Measurements from ENCODE around the gene SPATA13.
"Not testable (repeated sequence)": the region's sequence is repeated elsewhere in the genome, so short reads cannot be mapped to it uniquely, and the experiment has no call there.

Gene SPATA13

GRCh38 chr13:24185591-24186232 is 25.2 kb downstream of the SPATA13 start:
- no peak for TF ChIP-seq ZNF274 (IDR thresholded peaks at IDR 0.05; ENCODE audit: low read depth, low read length)

DNA sequence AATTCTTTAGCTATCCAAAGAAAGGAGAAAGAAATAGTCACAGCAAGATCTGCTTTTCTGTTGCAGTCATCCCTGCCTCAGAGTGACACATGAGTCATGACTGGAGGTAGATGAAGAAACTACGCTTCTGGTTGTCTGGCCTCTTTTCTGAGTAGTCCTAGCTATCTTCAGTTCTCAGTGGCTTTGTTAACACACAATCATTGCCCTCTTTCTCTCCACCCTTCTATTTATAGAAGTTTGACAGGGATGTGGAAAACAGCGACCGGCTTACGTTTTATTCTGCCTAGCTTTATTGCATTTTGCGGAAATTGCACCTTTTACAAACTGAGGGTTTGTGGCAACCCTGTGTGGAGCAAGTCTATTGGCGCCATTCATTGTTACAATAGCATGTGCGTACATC is 26.7 kb downstream of the SPATA13 start:
- H3K4me3 ChIP-seq (ENCODE audit: low read length), result no peak overlapping the region
- no peak for TF ChIP-seq ZNF274 (IDR thresholded peaks at IDR 0.05; ENCODE audit: low read depth, low read length)

More at GRCh38 chr13:24185591-24186232, 25.2 kb downstream of the SPATA13 start:
- H3K4me3 ChIP-seq (ENCODE audit: low read length), result no peak overlapping the region

- TF ChIP-seq ZNF274 (IDR thresholded peaks at IDR 0.05; ENCODE audit: low read depth, low read length), result no peak
- H3K4me3 ChIP-seq (ENCODE audit: low read length), result no peak overlapping the region
Measured at GRCh38 chr13:24192057-24192810, 31.7 kb downstream of the SPATA13 start.

DNA sequence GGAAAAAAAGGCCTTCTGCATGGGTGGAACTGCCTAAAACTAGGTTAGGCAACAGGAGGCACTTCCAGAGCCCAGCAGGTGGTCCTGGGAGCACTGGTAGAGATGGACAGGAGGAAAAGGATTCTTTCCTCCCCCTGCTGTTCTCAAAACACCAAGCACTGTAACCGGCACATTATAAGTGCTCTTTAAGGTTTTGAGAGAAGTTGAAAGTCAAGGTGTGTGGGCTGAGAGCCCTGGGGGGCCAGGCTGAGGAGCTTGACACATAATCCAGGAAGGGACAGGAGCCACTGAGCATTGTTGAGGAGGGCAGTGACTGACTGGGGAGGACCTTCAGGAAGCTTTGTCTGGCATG is 32.3 kb downstream of the SPATA13 start:
- H3K4me3 ChIP-seq (ENCODE audit: low read length), result no peak overlapping the region
- TF ChIP-seq ZNF274 (IDR thresholded peaks at IDR 0.05; ENCODE audit: low read depth, low read length), result no peak

DNA sequence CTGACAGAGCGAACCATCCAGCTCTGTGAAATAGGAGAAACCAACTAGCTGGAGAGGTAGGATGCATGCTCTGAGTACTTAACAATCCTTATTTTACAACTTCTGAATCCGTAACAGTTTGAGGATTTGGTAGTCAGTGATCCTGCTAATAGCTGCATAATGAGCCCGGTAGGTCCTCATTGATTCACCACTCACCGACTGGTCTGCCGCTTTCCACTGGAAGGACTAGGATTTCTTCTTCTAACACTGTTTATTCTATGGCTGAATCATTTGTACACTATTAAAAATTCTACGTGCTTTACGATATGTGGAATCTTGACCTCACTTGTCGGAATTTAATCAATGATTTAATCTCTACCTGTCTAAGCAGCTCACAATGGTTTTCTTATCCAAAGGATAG is 33.9 kb downstream of the SPATA13 start:
- TF ChIP-seq ZNF274 (IDR thresholded peaks at IDR 0.05; ENCODE audit: low read depth, low read length), result no peak
- H3K4me3 ChIP-seq (ENCODE audit: low read length), result no peak overlapping the region

DNA sequence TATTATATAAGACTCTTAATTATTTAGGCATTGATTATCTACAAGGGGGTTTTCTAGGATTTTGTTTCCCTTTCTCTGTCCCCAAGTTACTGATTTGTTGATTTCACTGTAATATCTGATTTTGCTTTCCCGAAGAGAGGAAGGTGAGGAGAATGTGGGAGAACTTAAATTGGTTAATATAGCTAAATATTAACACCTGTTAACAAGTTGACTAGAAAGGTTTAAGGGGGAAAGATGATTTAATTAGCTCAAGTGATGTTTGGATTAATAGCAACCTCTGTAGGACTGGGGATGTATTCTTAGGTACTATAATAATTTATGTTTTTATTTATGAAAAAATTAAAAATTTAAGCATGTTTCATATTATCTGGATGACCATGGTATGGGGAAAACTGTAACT is 35.1 kb downstream of the SPATA13 start:
- H3K4me3 ChIP-seq (ENCODE audit: low read length), result no peak overlapping the region
- TF ChIP-seq ZNF274 (IDR thresholded peaks at IDR 0.05; ENCODE audit: low read depth, low read length), result no peak

DNA sequence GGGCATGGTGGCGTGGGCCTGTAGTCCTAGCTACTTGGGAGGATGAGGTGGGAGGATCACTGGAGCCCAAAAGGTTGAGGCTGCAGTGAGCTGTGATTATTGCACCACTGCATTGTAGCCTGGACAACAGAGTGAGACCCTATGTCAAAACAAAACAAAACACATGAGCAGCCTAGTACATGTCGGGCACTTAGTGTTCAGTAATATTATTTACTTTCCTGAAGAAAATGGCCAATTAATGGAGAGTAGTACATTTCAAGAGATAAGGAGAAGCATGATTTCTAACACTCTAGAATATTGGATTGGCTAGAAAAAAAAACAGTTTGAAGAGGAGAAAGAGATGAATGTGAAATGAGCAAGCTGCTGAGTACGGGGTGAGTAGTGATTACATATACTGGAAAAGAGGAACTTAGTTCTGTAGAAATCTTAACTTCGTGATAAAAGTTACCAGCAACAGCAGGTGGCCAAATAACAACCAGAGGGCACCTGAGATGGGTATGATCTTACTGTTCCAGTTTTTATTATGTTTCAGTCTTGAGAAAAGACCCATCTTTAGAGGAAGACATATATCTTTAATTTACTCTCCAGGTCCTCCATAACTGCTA is 36.2 kb downstream of the SPATA13 start:
- no peak for TF ChIP-seq ZNF274 (IDR thresholded peaks at IDR 0.05; ENCODE audit: low read depth, low read length)
- no peak overlapping the region for H3K4me3 ChIP-seq (ENCODE audit: low read length)

DNA sequence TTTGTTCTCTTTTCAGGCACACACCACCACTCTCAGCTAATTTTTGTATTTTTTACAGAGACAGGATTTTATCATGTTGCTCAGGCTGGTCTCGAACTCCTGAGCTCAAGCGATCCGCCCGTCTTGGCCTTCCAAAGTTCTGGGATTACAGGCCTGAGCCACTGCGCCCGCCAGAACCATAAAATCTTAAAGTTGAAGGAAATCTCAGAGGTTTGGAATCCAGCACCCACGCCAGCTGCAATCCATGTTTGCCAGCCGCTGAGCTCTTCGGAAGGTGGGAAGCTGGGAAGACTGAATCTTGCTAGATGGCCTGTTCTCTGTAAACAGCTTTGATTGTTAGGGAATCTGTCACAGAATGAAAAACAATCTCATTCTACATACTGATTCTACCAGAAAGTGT is 38.5 kb downstream of the SPATA13 start:
- no peak overlapping the region for H3K4me3 ChIP-seq (ENCODE audit: low read length)
- no peak for TF ChIP-seq ZNF274 (IDR thresholded peaks at IDR 0.05; ENCODE audit: low read depth, low read length)

GRCh38 chr13:24202215-24202614 is 41.7 kb downstream of the SPATA13 start:
- H3K4me3 ChIP-seq (ENCODE audit: low read length), result no peak overlapping the region
- TF ChIP-seq ZNF274 (IDR thresholded peaks at IDR 0.05; ENCODE audit: low read depth, low read length), result no peak

GRCh38 chr13:24203273-24203672 is 42.8 kb downstream of the SPATA13 start:
- TF ChIP-seq ZNF274 (IDR thresholded peaks at IDR 0.05; ENCODE audit: low read depth, low read length), result no peak
- H3K4me3 ChIP-seq (ENCODE audit: low read length), result no peak overlapping the region

DNA sequence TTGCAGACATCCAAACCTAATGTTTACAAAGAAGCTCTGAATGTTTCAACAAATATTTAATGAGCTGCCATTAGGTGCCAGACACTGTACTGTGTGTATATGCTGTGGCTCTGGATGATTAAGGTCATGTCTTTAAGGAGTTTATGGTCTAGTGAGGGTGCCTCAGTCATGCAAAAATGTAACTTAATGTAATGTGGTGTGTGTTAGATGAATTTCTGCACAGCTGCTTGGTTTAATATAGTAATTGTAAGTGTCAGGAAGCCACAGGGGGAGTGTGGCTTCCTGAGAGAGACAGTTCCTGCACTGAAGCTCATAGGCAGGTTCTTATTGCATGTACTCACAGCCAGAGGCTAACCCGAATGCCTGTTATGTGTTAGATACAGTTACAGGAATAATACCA is 43.3 kb downstream of the SPATA13 start:
- peak overlapping the region; percentile 17; the same call in 1 of the 2 replicates for H3K4me3 ChIP-seq (ENCODE audit: low read length)
- no peak for TF ChIP-seq ZNF274 (IDR thresholded peaks at IDR 0.05; ENCODE audit: low read depth, low read length)

DNA sequence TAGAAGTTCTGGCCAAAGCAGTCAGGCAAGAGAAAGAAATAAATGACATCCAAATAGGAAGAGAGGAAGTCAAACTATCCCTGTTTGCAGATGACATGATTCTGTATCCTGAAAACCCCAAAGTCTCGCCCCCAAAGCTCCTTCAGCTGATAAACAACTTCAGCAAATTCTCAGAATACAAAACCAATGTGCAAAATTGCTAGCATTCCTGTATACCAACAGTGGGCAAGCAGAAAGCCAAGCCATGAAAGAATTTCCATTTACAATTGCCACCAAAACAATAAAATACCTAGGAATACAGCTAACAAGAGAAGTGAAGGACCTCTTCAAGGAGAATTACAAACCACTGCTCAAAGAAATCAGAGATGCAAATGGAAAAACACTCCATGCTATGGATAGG is 44.6 kb downstream of the SPATA13 start:
- H3K4me3 ChIP-seq (ENCODE audit: low read length), result not testable (repeated sequence)

DNA sequence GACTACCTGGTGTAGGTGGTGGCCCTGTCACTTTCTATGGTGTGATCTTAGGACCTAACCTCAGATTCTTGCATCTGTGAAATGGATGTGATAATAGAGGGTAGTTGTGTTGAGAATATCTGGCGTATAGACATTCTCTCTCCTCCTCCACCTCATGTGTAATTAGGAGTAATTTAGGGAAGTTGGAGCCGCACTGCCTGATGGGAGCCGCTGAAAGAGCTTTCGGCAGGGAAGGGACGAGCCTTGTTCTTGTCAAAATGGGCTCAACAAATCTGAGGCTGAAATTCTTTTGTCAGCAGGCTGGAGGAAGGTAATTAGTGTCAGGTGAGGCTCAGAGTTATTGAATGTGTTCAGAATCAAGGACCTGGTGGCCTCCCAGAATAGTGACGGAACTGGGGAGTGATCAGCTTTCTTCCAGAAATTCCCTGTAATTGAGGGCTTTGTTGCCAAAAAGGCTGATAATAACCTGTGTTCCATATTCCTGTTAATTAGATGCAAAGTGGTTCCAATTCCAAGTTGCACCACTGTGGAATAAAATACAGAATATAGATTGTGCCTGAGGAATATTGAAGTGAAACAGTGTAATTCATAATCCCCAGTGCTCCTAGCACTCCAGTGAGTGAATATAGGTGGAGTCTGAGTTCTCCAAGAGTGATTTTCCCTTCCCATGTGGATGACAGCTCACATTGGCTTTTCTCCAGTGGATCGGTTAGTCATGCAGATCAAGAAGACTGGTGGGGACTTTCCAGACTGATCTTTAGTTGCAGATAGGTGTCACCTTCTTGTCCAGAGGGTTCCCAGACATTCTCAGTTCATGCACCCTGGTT is 47.5 kb downstream of the SPATA13 start:
- TF ChIP-seq ZNF274 (IDR thresholded peaks at IDR 0.05; ENCODE audit: low read depth, low read length), result no peak
- H3K4me3 ChIP-seq (ENCODE audit: low read length), result no peak overlapping the region

- TF ChIP-seq ZNF274 (IDR thresholded peaks at IDR 0.05; ENCODE audit: low read depth, low read length), result no peak
- no peak overlapping the region for H3K4me3 ChIP-seq (ENCODE audit: low read length)
Measured at GRCh38 chr13:24209138-24209537, 48.6 kb downstream of the SPATA13 start.
